Head of caudate nucleus (tissue), 42 donors: ENCODE data around the gene AGPAT4.
A peak's percentile ranks its signal among the peaks of the same experiment; 100 is the strongest.

ENCODE experiments used
- DNase-seq, 42 donors: peaks; one replicate each; pipeline versions ENCODE4 v3.0.0 to v3.0.0-alpha.2; 2020 to 2021; ENCODE audit warnings: mixed read lengths in 7 of 42
- intact Hi-C: fragments of 100-400 bp; cut with DNase I; formaldehyde crosslinking; loops from one replicate; pipeline ENCODE4 v1.15.0; 2022

AGPAT4 gene

GRCh38 chr6:161217628-161218027, 56.2 kb downstream of the AGPAT4 start:
- peak in 6 of 42 donors; percentile 43 to 79 (median 56) for DNase-seq
- intact Hi-C loops: no loop called here

- DNase-seq: no peak
- intact Hi-C loops: no loop called here
These were observed 57.1 kb downstream of the AGPAT4 start for GRCh38 chr6:161216616-161217205.

- intact Hi-C loops: no loop called here
- no peak for DNase-seq
These were observed 57.8 kb downstream of the AGPAT4 start for GRCh38 chr6:161215876-161216615.

GRCh38 chr6:161215193-161215592, 58.7 kb downstream of the AGPAT4 start:
- intact Hi-C loops: no loop called here
- no peak for DNase-seq

GRCh38 chr6:161214722-161215121, 59.1 kb downstream of the AGPAT4 start:
- intact Hi-C loops: no loop called here
- DNase-seq: no peak

- DNase-seq: no peak
- intact Hi-C loops: no loop called here
These were observed 61.0 kb downstream of the AGPAT4 start for GRCh38 chr6:161212902-161213301.

- intact Hi-C loops: no loop called here
- DNase-seq: no peak
These were observed 62.4 kb downstream of the AGPAT4 start for GRCh38 chr6:161211380-161212035.

- intact Hi-C loops: no loop called here
- DNase-seq: no peak
These were observed 63.0 kb downstream of the AGPAT4 start for GRCh38 chr6:161210857-161211256.

GRCh38 chr6:161207200-161207599, 66.7 kb downstream of the AGPAT4 start:
- intact Hi-C loops: no loop called here
- no peak for DNase-seq

GRCh38 chr6:161204866-161205557, 68.8 kb downstream of the AGPAT4 start:
- intact Hi-C loops: no loop called here
- peak in 8 of 42 donors; percentile 33 to 80 (median 48) for DNase-seq

- peak in 2 of 42 donors; percentile 12 to 17 for DNase-seq
- intact Hi-C loops: no loop called here
These were observed 73.1 kb downstream of the AGPAT4 start for GRCh38 chr6:161200610-161201370.

- intact Hi-C loops: no loop called here
These were observed 74.0 kb downstream of the AGPAT4 start for GRCh38 chr6:161199850-161200249.

GRCh38 chr6:161198783-161199460, 74.9 kb downstream of the AGPAT4 start:
- intact Hi-C loops: no loop called here
- no peak for DNase-seq

More at GRCh38 chr6:161199850-161200249, 74.0 kb downstream of the AGPAT4 start:
- DNase-seq: no peak

- intact Hi-C loops: no loop called here
- DNase-seq: no peak
These were observed 75.7 kb downstream of the AGPAT4 start for GRCh38 chr6:161198176-161198575.

GRCh38 chr6:161195386-161195785, 78.5 kb downstream of the AGPAT4 start:
- intact Hi-C loops: no loop called here
- no peak for DNase-seq

- intact Hi-C loops: no loop called here
- DNase-seq: no peak
These were observed 79.5 kb downstream of the AGPAT4 start for GRCh38 chr6:161194374-161194773.

GRCh38 chr6:161192636-161193411, 81.0 kb downstream of the AGPAT4 start:
- intact Hi-C loops: no loop called here
- no peak for DNase-seq

GRCh38 chr6:161191671-161192070, 82.2 kb downstream of the AGPAT4 start:
- no peak for DNase-seq
- intact Hi-C loops: no loop called here
